Stomach (tissue), 9 donors: ENCODE measurements around the gene CRKL. TPM values are rescaled to one million over a fixed set of nuclear protein-coding genes. Genes with fewer than 3 reads are reported as not detected.

Experiments
- DNase-seq, 2 donors: peaks; one replicate each; pipeline versions ENCODE4 v3.0.0 to v3.0.0-alpha.2; 2013 to 2019
- H3K27ac ChIP-seq, 5 donors: fragments of 200-600 bp in 4 of 5; sonication (generic) in 4 of 5; one replicate each; pipeline ENCODE4 v1.5.1; 2013 to 2019; ENCODE audit warnings: mild to moderate bottlenecking in 1 of 5, moderate library complexity in 1 of 5
- H3K27me3 ChIP-seq, 3 donors: fragments of 200-600 bp; sonication (generic); one replicate each; pipeline ENCODE4 v1.5.1; 2017 to 2019; ENCODE audit warnings: mixed run types in 1 of 3
- H3K36me3 ChIP-seq, 4 donors: fragments of 200-600 bp; sonication (generic); 1 replicate in 3 of 4; 2 replicates in 1 of 4; pipeline ENCODE4 v1.5.1; 2016 to 2019
- H3K4me1 ChIP-seq, 4 donors: fragments of 200-600 bp; sonication (generic); one replicate each; pipeline ENCODE4 v1.5.1; 2016 to 2019
- H3K4me3 ChIP-seq, 4 donors: fragments of 200-600 bp; sonication (generic) in 3 of 4; one replicate each; pipeline ENCODE4 v1.5.1; 2016 to 2019; ENCODE audit warnings: mild to moderate bottlenecking in 1 of 4
- H3K9me3 ChIP-seq, 4 donors: fragments of 200-600 bp; sonication (generic); one replicate each; pipeline ENCODE4 v1.5.1; 2016 to 2019
- EP300 ChIP-seq: sonication (generic); formaldehyde crosslinking; IDR thresholded peaks from one replicate; pipeline ENCODE4 v1.6.1; 2017; ENCODE audit warnings: antibody characterized with exemption
- POLR2A ChIP-seq, 4 donors: fragments of 450-650 bp; IDR thresholded peaks; one replicate each; pipeline ENCODE4 v1.6.1; 2016; ENCODE audit warnings: antibody characterized with exemption in 4 of 4, control low read depth in 2 of 4, mild to moderate bottlenecking in 1 of 4, moderate library complexity in 1 of 4
- POLR2AphosphoS5 ChIP-seq, 3 donors: sonication (generic); formaldehyde crosslinking; IDR thresholded peaks; one replicate each; pipeline ENCODE4 v1.6.1; 2016; ENCODE audit warnings: antibody characterized with exemption in 3 of 3
- WGBS, 5 donors: extraction: QIAGEN DNeasy Blood & Tissue Kit in 3 of 5; methylation state at CpG; one replicate each; pipeline versions ENCODE4 v1.1.5 to v1.1.7; 2013 to 2018; 5-methylcytosine and 5-hydroxymethylcytosine counted together
- intact Hi-C: fragments of 100-400 bp; cut with DNase I; formaldehyde crosslinking; loops from one replicate; pipeline ENCODE4 v1.15.1; 2023; ENCODE audit warnings: low total_unique reads
- polyA plus RNA-seq, 3 donors: library from polyadenylated mRNA; stranded (reverse); fragments of 200-250 nt; gene quantifications; one replicate each; pipeline ENCODE4 v1.2.3, GENCODE V29; 2013
- total RNA-seq, 5 donors: library from RNA; depleted of rRNA; stranded (reverse); fragments of >200 nt; gene quantifications; one replicate each; pipeline versions ENCODE4 v1.1.0 to v1.2.3, GENCODE V29; 2014 to 2016
- TF ChIP-seq, protein P1 (sequence below), 7 experiments: fragments of 450-650 bp in 4 of 7; fragments of 200-600 bp in 3 of 7; sonication (generic) in 3 of 7; IDR thresholded peaks; one replicate each; pipeline ENCODE4 v1.5.1; 2016 to 2019; ENCODE audit warnings: antibody characterized with exemption in 7 of 7, control low read depth in 2 of 7, mild to moderate bottlenecking in 1 of 7
- donor health status: healthy with polysubstance abuse.
- donor health status: Bipolar disorder and iron deficiency.
- donor health status: healthy.

The CRKL gene
- total and polyA plus RNA-seq, 8 donors, result 11.6 to 60.3 (median 21.6) TPM

DNA sequence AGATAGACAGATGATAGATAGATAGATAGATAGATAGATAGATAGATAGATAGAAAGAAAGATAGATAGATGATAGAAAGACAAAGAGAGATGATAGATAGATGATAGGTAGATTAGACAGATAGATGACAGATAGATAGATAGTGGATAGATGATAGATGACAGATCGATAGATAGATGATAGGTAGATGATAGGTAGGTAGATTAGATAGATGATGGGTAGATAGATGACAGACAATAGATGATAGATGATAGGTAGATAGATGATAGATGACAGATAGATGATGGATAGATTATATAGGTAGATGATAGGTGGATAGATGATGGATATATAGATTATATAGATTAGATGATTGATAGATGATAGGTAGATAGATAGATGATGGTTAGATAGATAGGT, 69.2 kb downstream of the CRKL start:
- H3K27ac ChIP-seq, result no peak overlapping the region
- DNase-seq, result no peak
- intact Hi-C loops, result no loop called here
- peaks cover 22 to 74% (median 57%) of the 10 kb centered on the region in 4 donors for H3K36me3 ChIP-seq
- TF ChIP-seq POLR2A (IDR thresholded peaks at IDR 0.05) (no peak), POLR2AphosphoS5 (IDR thresholded peaks at IDR 0.05) (no peak), EP300 (no peak)
- TF ChIP-seq, protein P1, sequence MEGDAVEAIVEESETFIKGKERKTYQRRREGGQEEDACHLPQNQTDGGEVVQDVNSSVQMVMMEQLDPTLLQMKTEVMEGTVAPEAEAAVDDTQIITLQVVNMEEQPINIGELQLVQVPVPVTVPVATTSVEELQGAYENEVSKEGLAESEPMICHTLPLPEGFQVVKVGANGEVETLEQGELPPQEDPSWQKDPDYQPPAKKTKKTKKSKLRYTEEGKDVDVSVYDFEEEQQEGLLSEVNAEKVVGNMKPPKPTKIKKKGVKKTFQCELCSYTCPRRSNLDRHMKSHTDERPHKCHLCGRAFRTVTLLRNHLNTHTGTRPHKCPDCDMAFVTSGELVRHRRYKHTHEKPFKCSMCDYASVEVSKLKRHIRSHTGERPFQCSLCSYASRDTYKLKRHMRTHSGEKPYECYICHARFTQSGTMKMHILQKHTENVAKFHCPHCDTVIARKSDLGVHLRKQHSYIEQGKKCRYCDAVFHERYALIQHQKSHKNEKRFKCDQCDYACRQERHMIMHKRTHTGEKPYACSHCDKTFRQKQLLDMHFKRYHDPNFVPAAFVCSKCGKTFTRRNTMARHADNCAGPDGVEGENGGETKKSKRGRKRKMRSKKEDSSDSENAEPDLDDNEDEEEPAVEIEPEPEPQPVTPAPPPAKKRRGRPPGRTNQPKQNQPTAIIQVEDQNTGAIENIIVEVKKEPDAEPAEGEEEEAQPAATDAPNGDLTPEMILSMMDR (IDR thresholded peaks at IDR 0.05), result no peak
- no peaks in the 10 kb centered on the region for H3K9me3 ChIP-seq
- peaks cover 14 to 23% (median 20%) of the 10 kb centered on the region in 4 donors for H3K4me1 ChIP-seq
- no peak overlapping the region for H3K4me3 ChIP-seq
- no peaks in the 10 kb centered on the region for H3K27me3 ChIP-seq
- 88 to 98% (median 92%) methylated on average over 1 of the region's 1 CpG for WGBS, 5 donors

DNA sequence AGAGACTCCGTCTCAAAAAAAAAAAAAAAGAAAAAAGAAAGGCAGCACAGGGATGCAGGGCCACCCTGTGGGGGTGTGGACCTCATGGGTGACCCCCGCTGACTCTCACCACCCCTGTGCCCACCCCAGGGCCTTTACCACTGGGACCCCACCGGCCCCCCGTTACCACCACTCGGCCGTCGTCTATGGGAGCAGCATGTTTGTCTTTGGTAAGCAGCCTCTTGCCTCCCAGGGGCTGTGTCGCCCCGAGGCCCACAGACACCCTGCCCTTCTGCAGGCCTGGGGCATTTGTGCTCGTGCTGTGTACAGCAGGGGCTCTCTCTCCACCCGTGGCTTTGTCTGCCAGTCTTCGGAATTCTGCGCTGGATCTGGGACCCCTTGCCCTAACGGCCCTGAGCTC, 70.2 kb downstream of the CRKL start:
- Histone ChIP-seq H3K4me1 (peaks cover 11 to 20% (median 16%) of the 10 kb centered on the region in 4 donors), H3K4me3 (no peak overlapping the region), H3K27me3 (no peaks in the 10 kb centered on the region), H3K9me3 (no peaks in the 10 kb centered on the region), H3K27ac (no peak overlapping the region), H3K36me3 (peaks cover 29 to 84% (median 67%) of the 10 kb centered on the region in 4 donors)
- intact Hi-C loops, result no loop called here
- no peak for TF ChIP-seq POLR2A (IDR thresholded peaks at IDR 0.05)
- TF ChIP-seq EP300, result no peak
- TF ChIP-seq POLR2AphosphoS5 (IDR thresholded peaks at IDR 0.05), result no peak
- TF ChIP-seq, protein P1 (IDR thresholded peaks at IDR 0.05), result no peak
- no peak for DNase-seq
- WGBS, 5 donors, result 92 to 94% (median 94%) methylated on average over 14 of the region's 14 CpGs

DNA sequence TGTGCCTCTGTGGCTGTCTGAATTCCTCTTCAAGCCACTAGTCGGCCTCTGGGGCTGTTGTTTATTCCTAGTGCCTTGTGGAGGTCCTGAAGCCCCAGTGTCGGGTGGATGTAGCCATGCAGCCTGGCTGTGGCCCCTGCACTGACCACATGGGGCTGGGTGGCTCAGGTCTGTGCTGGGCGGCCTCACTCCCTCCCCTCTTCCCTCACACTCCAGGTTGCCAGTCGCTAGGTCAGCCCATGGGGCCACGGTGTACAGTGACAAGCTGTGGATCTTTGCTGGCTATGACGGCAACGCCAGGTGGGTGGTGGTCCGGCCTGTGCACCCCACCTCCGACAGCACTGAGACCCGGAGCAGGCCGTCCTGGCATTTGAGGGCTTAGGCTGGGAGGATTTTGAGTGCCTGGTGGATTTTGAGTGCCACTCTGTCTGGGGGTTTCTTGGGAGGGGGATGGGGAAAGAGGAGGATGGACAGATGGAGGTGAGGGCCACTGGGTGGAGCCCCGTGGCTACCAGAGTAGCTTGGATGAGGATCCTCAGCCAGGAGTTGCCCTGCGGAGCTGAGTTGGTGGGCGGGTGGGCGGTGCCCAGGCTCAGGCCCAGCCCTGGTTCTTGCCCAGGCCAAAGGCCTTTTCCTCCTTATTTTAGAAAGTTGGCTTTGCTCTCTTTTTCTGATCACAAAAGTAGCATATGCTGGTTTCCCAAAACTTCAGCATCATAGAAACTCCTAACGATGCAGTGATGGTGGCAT, 71.5 kb downstream of the CRKL start:
- peaks cover 0 to 6% (median 3%) of the 10 kb centered on the region in 4 donors for H3K4me1 ChIP-seq
- TF ChIP-seq POLR2A (IDR thresholded peaks at IDR 0.05) (no peak), POLR2AphosphoS5 (IDR thresholded peaks at IDR 0.05) (no peak), EP300 (no peak)
- TF ChIP-seq, protein P1 (IDR thresholded peaks at IDR 0.05), result no peak
- no peaks in the 10 kb centered on the region for H3K27me3 ChIP-seq
- intact Hi-C loops, result no loop called here
- DNase-seq, result no peak
- peaks cover 37 to 94% (median 80%) of the 10 kb centered on the region in 4 donors for H3K36me3 ChIP-seq
- no peaks in the 10 kb centered on the region for H3K9me3 ChIP-seq
- no peak overlapping the region for H3K4me3 ChIP-seq
- H3K27ac ChIP-seq, result no peak overlapping the region
- 88 to 94% (median 91%) methylated on average over 15 to 16 of the region's 16 CpGs for WGBS, 5 donors

DNA sequence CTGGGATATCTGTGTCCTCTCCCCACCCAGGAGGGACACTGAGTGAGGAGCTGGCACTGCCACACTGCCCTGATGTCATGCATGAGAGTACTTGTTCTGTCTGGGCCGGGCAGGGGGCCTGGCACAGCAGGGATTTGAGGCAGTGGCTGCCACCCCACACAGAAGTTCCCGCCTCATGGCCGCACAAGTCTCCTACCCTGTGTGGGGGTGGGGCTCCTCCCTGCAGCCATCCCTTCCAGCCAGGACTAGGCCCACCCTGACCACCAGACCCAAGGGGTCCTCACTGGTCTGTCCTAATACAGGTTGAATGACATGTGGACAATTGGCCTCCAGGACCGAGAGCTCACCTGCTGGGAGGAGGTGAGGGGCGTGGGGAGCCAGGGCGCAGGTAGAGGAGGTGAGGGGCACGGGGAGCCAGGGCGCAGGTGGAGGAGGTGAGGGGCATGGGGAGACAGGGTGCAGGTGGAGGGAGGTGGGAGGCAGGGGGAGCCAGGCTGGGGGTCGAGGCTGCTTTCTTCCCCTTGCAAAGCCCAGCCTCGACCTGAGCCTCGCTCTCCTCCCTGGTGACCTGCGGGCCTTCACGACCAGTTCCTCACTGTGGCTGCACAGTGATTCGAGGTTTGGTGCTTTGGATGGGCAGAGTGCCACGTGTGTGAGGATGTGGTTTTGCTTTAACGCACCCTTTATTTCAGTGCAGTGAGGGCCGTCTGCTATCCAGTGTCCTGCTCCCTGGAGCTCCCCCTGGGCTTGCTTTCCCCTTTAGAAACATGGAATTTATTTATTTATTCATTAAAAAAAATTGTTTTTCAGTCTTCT, 72.3 kb downstream of the CRKL start:
- no peak overlapping the region for H3K4me3 ChIP-seq
- H3K36me3 ChIP-seq, result peaks cover 37 to 94% (median 83%) of the 10 kb centered on the region in 4 donors
- H3K9me3 ChIP-seq, result no peaks in the 10 kb centered on the region
- TF ChIP-seq EP300 (no peak), POLR2A (IDR thresholded peaks at IDR 0.05) (no peak), POLR2AphosphoS5 (IDR thresholded peaks at IDR 0.05) (no peak)
- TF ChIP-seq, protein P1 (IDR thresholded peaks at IDR 0.05), result no peak
- no peaks in the 10 kb centered on the region for H3K4me1 ChIP-seq
- H3K27me3 ChIP-seq, result no peaks in the 10 kb centered on the region
- 45 to 75% (median 64%) methylated on average over 13 to 17 of the region's 17 CpGs for WGBS, 5 donors
- no peak overlapping the region for H3K27ac ChIP-seq
- intact Hi-C loops, result no loop called here
- DNase-seq, result no peak
